CMK (cell line): ENCODE measurements around the gene JUND.
"Not testable (repeated sequence)": the region's sequence is repeated elsewhere in the genome, so short reads cannot be mapped to it uniquely, and the experiment has no call there.

Experiments used
- DNase-seq: peaks from one replicate; pipeline ENCODE4 v3.0.0-alpha.2; 2010; ENCODE audit warnings: low read depth

Gene JUND

DNA sequence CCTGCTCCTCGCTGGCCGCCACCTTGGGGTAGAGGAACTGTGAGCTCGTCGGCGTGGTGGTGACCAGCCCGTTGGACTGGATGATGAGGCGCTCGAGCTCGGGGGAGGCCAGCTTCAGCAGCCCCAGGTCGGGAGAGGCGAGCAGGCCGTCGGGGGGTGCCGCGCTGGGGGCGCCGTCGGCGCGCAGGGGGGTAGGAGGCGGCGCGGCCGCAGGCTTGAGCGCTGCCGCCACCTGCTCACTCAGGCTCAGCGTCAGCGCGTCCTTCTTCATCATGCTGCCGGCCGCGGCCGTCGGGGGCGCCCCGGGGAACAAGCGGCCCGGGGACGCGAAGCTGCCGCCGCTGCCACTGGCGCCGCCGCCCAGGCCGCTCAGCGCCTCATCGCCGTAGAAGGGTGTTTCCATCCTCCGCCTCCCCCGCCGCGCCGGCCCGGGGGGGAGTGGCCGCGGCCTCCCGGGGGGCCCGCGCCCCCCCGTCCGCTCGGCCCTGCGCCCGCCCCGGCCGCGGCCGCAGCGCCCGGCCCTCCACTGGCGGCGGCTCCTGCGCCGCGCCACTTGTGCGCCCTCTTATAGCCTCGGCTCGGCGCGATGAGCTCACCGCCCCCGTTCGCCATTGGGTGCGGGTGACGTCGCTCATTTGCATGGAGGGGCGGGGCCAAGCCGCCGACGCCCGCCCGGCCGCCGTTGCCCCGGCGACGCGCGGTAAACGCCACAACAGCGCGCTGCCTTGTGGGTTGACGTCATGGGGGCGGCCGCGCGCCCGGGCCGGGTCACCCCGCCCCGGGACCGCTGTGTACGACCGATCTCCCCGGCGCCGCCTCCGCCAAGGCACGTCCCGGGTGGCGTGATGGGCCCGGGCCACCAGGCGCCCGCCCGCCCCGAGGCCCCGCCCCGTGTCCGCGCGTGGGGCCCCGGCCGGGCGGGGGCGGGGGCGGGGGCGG, at the start of gene JUND:
JUND (minus strand) TSS at position 541 of the 939 bp plus-strand sequence; CDS start at position 403, 138 bp downstream.
- DNase-seq: peak; percentile 90

DNA sequence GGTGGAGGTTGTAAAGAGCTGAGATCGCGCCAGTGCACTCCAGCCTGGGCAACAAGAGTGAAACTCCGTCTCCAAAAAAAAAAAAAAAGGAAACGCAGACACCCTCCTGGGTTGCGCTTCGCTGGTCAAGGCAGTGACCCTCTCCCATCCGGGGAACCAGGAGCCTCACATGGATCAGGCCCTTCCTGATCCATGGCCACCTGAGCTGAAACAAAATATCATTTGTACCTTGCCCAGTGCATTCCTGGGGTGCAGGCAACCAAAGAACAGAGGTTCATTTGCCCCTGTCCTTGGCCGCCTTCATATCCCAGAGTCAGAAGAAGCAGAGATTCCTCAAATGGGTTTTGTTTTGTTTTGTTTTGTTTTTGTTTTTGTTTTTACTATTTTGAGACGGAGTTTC, 49.4 kb upstream of the JUND start:
- DNase-seq: no peak

DNA sequence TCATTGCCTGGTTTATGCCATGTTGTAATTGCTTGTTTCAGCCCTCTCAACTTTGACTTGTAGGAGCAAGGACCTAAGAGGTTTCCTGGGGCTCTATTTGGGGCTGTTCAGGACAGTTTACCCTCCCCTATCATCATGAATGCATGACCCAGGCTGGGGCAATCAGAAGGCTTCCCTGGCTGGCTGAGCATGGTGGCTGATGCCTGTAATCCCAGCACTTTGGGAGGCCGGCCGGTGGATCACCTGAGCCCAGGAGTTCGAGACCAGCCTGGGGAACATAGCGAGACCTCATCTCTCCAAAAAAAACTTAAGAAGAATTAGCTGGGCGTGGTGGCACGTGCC, 47.6 kb upstream of the JUND start:
- DNase-seq: no peak

DNA sequence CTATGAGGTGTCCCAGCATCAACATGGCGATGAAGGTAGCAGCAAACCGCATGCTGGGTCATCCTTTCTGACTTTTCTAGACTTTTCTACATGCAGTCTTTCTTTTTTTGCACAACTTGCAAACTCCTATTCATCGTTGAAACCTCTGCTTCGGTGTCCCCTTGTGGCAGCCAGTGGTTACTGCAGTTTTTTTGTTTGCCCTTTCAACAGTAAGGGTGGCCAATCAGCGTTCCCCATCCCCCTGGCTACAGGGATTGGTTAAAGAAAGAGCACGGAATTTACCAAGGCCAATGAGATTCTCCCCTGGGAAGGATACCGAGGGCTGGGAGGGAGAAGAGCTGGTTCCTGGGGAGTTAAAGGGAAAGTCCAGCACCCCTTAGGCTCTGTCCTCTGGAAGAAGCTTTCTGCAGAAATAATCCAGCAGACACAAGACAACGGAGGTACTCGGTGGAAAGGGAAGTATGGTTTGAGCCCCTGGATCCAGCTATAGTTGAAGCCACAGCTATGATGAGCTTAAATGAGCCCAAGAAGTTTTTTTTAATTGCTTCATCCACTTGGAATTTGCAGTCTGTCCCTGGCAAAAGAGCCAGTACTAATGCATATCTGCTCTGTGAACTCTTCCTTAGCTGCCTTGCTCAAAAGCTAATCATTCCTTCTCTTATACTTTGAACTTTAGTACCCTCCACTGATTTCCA, 47.1 kb upstream of the JUND start:
- peak; percentile 81 for DNase-seq

DNA sequence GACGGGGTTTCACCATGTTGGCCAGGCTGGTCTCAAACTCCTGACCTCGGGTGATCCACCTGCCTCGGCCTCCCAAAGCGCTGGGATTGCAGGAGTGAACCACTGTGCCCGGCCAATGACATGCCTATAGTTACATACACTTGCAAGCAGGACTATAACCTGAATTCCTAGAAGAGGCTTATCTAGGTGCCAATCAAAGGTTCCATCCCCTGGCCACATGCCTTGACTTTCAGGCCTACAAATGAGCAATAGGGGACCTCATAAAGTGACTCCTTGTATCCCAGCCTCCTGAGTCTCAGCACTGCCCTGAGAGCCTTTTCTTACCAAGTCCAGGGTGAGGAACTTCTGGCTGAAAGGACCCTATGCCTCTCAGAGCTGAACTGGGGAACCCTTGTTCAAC, 45.4 kb upstream of the JUND start:
- no peak for DNase-seq

DNA sequence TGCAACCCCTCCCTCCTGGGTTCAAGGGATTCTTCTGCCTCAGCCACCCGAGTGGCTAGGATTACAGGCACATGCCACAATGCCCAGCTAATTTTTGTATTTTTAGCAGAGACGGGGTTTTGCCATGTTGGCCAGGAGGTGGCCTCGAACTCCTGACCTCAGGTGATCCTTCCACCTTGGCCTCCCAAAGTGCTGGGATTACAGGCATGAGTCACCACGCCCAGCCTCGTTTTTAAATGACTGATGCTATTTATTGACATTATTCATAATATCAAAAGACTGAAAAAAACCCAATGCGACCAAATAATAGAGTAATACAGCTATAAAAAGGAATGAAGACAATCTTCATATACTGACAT, 42.9 kb upstream of the JUND start:
- not testable (repeated sequence) for DNase-seq

DNA sequence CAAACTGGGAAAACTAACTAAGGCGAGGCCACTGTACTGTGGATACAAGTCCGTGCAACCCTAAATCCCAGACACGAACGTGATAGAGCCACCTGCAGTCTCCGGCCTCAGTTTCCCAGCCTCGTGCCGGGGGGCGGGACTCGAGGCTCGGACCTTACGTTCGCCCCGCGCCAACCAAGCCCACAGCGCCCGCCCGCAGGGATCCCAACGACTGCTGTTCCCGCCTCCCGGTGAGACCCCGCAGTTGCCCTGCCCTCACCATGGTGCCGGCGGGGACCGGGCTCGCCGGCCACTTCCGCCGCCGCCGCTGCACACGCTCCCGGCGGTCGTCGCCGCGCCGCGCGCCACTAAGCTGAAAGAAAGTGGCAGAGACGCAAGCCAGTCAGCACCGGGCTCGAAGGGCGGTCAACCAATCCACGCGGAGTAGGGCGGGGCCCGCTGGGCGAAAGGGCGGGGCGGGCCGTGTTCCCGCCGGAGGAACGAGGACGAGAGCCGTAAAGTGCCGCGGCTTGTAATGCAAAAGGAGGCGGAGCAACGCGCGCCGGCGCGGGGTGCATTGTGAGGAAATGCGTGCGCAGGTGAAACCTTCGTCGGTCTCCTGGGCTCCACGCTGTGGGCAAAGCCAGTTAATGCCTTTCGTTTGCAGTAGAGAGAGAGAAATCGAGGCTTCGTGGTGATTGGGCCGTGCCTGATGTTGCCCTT, 41.5 kb upstream of the JUND start, which contains the start of gene LSM4:
LSM4 (minus strand) TSS at position 318 of the 702 bp plus-strand sequence; CDS start at position 262, 56 bp downstream.
- DNase-seq: peak; percentile 90

DNA sequence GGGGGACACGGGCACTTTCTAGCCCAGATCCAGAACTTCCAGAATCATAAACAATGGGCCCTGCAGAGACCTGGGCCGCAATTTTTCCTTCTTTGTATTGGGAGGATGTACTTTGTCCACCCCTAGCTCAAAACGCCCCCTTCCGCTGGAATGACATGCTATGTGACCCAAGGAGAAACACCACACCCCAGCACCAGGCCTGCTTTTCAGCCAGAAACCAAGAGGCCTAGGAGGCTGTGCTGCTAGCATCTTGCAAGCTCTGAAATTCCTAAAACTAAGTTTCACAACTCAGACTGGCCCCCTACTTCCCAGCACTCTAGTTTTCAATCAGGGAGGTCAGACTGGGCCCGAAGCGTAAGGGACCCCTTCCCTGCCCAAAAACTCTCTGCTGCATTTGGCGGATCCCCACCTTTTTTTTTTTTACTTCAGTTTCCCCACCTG, 40.9 kb upstream of the JUND start:
- DNase-seq: no peak

DNA sequence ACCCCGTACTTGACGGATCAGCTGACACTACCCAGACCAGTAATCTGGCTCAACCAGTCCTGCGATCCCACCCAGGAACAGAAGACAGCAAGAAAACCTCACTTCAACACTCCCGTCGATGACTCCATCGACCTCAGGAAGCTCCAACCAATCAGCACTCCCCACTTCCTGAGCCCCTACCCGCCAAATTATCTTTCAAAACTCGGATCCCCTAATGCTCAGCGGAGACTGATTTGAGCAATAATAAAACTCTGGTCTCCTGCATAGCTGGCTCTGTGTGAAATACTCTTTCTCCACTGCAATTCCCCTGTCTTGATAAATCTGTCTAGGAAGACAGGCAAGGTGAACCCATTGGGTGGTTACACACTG, 40.3 kb upstream of the JUND start:
- no peak for DNase-seq

DNA sequence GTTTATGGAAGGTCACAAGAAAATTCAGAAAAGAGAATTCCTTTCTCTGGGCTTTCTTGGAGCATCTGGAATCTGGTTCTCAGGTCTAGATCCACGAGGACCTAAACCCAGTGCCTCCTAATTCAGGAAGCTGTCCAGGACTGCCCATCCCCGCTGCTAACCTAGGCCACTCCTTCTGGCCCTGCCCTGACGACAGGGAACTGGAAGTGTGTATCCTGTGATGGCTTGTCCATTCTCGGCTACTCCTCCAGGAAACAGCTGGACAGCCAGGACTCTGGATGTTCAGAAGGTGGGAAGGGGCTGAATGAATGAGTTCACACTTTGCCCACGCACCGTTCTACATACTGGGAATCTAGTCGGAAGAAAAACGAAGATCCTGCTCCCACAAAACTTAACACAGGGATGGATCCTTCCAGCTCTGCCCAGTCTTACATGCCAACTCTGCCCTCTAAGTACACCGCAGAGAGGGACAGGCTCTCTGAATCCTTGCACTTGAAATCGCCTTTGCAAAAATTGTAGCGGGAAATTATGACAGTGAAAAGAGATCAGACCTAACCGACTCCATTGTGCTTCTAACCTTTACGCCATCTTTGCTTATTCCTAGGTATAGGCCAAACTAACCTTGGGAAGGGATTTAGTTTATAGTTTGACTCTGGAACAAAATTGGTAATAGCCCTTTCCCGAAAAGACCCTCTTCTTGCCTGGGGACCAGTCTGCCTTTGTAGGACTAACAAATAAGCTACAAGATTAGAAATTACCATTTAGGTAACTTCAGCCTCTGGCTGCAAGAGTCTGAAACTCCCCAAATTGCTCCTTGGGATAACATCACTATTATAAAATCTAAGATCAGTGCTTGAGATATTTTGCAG, 39.7 kb upstream of the JUND start:
- no peak for DNase-seq

DNA sequence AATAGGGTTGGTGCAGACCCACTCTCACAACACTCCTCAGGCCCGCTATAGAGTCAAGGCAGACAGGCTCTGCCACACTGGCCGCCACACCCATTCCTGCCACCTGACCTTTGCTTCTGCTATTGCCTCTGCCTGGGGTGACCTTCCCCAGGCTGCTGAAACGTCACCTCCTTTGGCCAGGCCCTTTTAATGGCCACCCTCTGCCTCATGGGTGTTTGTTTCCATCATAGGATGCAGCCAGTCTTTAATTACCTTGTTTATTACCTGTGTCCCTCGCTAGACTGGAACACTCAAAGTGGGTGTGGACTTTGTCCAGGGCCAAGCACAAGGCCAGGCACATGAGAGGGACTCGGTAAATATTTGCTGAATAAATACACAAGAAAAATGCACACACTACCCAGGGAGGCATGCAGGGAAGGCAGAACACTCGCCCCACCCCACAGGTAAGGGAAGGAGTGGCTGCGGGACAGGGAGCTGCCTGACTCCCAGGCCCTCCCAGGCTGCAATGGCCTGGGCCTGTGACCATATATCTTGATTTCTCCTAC, 38.2 kb upstream of the JUND start:
- no peak for DNase-seq

DNA sequence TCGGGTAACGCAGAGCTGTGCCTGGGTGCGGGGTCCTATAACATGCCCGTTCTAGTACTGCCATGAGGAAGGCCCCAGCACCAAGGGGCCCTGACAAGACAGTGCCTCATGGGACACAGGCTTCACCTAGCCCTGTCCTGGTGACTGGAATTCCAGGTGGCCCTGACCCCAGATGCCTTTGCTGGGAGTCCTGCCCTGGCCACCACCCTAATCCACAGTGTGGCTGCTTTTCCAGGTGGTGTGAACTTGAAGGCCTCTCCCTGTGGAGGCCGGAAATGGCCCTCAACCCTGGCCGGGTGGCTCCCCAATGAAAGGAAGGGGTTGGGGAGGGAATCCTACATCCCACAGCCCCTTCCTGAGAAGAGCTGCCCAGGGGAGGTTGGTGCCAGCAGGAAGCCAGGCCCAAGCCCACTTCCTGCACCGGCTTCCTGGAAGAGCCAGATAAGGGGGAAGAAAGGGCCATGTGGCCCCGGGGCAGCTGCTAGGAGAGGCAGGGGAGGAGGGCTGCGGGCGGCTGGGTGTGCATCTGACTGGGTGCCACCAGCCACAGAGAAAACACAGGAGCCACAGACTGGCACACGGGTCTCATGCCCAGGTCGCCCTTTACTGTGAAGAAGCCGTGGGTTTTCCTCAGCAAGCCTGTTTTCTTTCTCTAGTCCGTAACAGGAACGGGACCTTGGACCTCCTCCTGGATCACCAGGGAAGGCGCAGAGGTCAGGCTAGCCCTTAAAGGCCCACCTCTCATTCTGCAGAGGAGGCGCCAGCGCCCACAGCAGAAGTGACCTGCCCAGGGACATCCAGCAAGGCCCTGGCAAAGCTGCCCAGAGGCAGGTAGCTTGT, 36.8 kb upstream of the JUND start:
- DNase-seq: peak; percentile 93

DNA sequence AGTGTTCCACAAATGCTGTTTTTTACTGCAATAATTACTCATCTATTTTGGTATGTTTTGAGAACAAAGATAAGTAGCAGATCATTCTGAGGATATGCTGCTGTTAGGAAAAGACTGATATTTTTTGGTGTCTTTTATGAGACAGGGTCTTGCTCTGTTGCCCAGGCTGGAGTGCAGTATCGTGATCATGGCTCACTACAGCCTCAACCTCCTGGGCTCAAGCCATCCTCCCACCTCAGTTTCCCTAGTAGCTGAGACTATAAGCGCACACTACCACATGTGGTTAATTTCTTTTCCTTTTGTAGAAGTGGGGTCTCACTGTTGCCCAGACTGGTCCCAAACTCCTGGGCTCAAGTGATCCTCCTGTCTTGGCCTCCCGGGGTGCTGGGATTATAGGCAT, 32.0 kb upstream of the JUND start:
- no peak for DNase-seq

DNA sequence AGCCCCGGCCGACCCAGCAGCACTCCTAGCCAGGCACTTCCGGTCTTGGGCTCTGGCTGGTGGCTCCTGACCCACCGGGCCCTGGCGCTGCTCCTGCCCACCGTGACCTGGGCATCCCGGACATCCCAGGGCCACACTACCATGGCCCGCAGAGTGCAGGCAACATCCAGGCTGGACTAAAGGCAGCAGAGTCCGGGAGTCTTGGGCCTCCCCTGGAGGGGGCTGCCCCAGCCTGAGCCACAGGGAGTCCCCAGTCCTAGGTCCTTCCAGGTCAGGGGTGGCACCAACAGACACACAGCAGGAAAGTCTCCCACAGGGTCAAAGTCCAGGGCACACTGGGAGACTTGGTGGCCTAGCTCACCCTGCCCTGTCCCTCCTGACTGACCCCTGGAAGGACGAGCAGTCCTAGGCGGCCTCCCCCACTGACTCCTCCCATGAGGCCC, 30.7 kb upstream of the JUND start:
- no peak for DNase-seq

DNA sequence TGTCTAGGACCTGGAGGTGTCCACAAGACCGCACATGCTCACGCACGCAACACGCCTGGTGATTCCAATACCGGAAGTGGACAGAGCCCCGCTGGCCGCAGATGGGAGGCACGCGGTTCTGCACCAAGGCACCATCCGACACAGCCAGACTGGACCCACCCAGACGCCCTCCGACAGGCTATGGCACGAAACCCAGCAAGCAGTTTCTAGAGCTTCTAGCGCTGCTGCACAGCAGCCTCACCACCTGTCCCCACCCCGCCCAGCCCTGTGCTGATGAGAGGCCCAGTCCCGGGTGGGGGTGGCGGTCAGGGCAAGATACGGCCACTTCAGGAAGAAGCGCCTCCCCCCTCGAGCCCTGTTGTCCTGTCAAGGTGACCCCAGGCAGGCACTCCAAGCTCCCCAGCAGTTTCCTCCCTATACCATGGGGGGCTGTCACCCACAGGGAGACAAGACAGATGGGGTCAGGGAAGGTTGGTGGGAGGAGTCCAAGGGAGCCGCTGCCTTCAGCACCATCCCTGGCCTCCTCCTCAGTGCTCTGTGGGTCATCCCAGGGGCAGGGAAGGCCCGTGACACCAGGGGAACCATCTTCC, 30.2 kb upstream of the JUND start:
- no peak for DNase-seq

DNA sequence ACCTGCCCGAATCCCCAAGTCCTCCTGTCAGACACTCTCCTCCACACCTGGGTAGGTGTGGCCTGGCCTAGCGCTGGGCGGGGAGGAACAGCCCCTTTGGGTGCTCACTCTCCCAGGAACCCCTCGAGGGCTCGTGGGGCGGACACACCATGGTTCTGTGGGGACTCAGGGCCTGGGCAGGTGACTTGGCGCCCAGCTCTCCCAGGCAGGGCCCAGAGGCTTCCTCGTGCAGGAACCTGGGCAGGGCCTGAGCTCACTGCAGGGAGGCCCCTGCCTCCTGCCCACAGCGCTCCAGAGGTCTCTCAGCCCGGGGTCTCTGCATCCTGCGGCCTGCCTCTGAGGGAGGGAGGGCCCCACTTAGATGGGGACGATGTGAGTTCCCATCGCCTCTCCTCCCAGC, 29.5 kb upstream of the JUND start:
- no peak for DNase-seq

DNA sequence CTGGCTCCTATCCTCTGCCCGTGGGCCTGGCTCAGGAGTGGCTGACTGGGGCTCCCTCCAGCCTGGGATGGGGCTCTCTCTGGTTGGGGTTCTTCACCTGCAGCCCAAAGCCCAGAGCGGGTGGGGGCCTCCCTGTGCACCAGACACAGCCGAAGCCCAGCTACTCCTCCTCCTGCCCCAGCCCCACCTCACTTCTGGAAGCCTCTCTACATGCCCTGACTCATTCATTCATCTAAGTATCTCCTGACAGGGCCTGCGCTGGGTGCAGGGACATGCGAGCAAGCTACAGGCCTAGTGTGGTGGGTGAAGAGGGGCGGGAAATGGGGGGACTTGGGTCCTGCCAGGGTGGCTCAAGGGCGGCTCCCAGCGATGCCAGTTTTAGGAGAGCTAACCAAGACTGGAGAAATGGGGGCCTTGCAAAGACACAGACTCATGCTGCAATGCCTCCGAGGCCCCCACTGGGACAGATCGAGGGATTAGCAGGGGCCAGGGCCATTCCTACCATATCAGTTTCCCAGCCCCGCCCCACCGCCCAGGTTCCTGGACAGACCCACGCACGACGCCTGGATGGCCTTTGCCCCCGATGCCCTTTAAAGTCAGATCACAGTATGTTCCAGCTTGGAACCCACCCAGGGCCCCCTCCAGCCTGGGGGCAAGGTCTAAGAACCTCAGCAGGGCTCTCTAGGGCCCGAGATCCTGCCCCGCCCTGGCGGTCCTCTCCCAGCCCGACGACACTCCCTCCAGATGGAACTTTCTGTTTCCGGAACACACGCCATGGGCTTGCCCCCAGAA, 28.9 kb upstream of the JUND start:
- no peak for DNase-seq

DNA sequence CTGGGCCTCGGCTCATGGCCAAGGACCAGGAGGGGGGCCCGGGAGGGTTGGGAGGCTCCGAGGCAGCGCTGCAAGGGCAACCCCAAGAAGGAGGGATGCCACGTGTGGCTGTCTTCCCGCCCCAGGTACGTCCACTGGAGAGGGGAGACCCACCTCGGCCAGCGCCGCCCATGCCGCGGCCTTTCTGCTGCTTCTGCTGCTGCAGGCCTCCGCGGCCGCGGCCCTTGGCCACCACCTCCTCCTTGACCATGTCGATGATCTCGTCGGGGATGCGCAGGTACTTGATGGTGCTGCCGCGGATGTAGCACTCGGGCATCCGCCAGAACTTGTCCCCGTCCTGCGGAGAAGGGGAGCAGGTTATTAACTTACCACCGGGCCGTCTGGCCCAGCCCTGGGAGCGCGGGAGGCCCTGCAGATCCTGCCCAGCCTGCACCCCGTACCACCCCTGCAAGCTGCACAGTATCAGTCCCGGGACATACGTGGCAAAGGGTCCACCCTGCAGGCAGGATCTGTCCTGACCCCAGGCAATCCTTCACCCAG, 28.2 kb upstream of the JUND start:
- no peak for DNase-seq

DNA sequence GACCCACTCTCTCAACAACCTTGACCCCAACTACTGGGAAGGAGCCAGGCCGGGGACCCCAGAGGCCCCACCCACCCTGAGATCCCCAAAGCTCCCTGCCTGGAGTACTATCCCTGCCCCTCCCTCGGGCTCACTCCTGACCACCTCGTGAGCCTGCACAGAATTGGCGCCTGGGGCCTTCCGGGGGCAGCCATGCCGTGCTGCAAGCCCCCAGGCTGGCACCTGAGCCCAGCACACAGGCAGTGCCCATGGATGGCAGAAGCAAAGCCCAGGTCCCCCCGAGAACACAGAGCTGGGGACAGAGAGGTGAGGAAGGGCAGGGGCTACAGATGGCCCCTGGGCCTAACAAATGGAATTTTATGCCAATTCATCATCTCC, 27.5 kb upstream of the JUND start:
- DNase-seq: no peak
